ENCODE results near the gene FBXO8. TPM values are rescaled to one million over a fixed set of nuclear protein-coding genes. Genes with fewer than 3 reads are reported as not detected.
A peak's percentile ranks its signal among the peaks of the same experiment; 100 is the strongest.

FBXO8 gene
- total RNA-seq, 1 donor from 2014 or later, result 14.7 TPM

- no peak for TF ChIP-seq CTCF (conservative IDR thresholded peaks at IDR 0.05; ENCODE audit: low read depth, low read length)
- no peak overlapping the region for H3K4me3 ChIP-seq (ENCODE audit: low read depth, low read length)
- no peak for DNase-seq (ENCODE audit: low read depth)
These were observed 65.2 kb downstream of the FBXO8 start for GRCh38 chr4:174218127-174218790.

- TF ChIP-seq CTCF (conservative IDR thresholded peaks at IDR 0.05; ENCODE audit: low read depth, low read length), result no peak
- H3K4me3 ChIP-seq (ENCODE audit: low read depth, low read length), result peak overlapping the region; percentile 19
- DNase-seq (ENCODE audit: low read depth), result no peak
These were observed 66.0 kb downstream of the FBXO8 start for GRCh38 chr4:174217273-174218126.

GRCh38 chr4:174216799-174217272 is 66.6 kb downstream of the FBXO8 start:
- TF ChIP-seq CTCF (conservative IDR thresholded peaks at IDR 0.05; ENCODE audit: low read depth, low read length), result no peak
- peak overlapping the region; percentile 19 for H3K4me3 ChIP-seq (ENCODE audit: low read depth, low read length)
- no peak for DNase-seq (ENCODE audit: low read depth)

GRCh38 chr4:174215961-174216680 is 67.3 kb downstream of the FBXO8 start:
- TF ChIP-seq CTCF (conservative IDR thresholded peaks at IDR 0.05; ENCODE audit: low read depth, low read length), result no peak
- no peak overlapping the region for H3K4me3 ChIP-seq (ENCODE audit: low read depth, low read length)
- DNase-seq (ENCODE audit: low read depth), result no peak

- no peak for DNase-seq (ENCODE audit: low read depth)
- H3K4me3 ChIP-seq (ENCODE audit: low read depth, low read length), result no peak overlapping the region
- no peak for TF ChIP-seq CTCF (conservative IDR thresholded peaks at IDR 0.05; ENCODE audit: low read depth, low read length)
These were observed 68.4 kb downstream of the FBXO8 start for GRCh38 chr4:174215057-174215456.

GRCh38 chr4:174214101-174214878 is 69.2 kb downstream of the FBXO8 start:
- no peak for DNase-seq (ENCODE audit: low read depth)
- H3K4me3 ChIP-seq (ENCODE audit: low read depth, low read length), result no peak overlapping the region
- no peak for TF ChIP-seq CTCF (conservative IDR thresholded peaks at IDR 0.05; ENCODE audit: low read depth, low read length)
